ENCODE data around the gene PGA3. TPM values are rescaled to one million over a fixed set of nuclear protein-coding genes. Genes with fewer than 3 reads are reported as not detected.
"Not testable (repeated sequence)": the region's sequence is repeated elsewhere in the genome, so short reads cannot be mapped to it uniquely, and the experiment has no call there.

Gene PGA3
- total RNA-seq = not detected

DNA sequence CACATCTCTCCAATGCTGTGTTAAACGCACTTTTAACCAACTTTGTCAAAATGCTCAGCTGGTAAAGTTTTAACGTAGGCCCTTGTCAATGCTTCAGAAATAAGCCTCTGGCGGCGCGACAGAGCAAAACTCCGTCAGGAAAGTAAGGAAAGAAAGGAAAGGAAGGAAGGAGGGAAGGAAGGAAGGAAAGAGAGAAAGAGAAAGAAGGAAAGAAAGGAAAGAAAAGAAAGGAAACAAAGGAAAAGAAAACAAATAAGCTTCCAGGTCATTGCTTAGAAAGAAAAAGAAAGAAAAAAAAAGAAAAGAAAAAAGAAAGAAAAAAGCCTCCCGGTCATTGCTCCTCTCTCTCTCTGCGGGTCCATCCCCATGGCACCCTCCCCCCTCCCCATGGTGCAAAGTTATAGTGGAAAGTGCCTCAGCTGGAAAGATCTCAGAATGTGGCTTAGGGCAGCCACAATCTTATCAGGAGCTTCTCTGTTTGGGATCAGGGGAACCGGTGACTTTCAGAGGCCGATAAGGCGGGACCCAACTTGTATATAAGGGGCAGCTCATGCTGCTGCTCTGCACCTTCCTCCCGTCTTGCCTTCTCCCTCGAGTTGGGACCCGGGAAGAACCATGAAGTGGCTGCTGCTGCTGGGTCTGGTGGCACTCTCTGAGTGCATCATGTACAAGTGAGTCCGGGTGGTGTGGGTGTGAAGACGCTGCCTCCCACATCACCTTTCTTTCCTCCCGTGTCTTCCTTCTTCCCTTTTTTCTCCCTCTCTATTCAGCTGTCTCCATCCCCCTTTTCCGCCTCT, at the start of gene PGA3:
Gene PGA3, plus strand, starts transcription at position 566 of the 797 bp plus-strand sequence. Its CDS starts 50 bp downstream, at position 616.
- peaks cover 12% of the 10 kb centered on the region for H3K27me3 Mint-ChIP-seq
- peak within 1 kb of the TSS; percentile 6 for H3K27ac Mint-ChIP-seq
- H3K36me3 Mint-ChIP-seq (ENCODE audit: low read depth); ATAC-seq; intact Hi-C loops (cut with DNase I, micrococcal nuclease); H3K4me3 Mint-ChIP-seq; H3K9me3 Mint-ChIP-seq (ENCODE audit: low read depth); DNase-seq; CTCF ChIA-PET; POLR2A ChIA-PET; H3K4me1 Mint-ChIP-seq: not testable (repeated sequence)

DNA sequence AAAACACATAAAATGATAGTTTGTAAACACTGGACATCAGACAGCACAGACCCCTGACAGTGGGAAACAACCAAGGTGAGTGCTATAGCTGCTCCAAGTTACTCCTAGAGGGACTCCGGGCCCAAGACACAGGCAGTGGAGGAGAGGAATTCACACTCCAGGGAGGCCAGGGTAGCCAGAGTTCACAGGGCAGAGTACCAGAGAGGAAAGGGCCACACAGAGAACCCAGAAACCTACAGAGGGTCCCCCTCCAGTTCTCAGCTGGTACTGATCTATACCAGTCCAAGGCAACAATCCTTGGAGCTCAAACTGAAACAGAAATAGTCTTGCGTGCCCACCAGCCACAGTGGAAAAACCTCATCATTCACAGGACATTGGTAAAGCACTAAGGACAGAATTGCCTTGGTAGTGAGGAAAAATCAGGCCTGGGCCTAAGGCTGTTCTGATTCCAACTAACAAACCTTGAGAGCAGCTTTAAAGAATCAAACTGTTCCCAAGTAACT, 49.7 kb upstream of the PGA3 start:
- intact Hi-C loops (cut with DNase I, micrococcal nuclease) = no loop called here
- no peak for DNase-seq
- Mint-ChIP-seq H3K4me1 (peaks cover 14% of the 10 kb centered on the region), H3K27me3 (no peaks in the 10 kb centered on the region), H3K4me3 (no peak overlapping the region), H3K9me3 (ENCODE audit: low read depth) (peaks cover 18% of the 10 kb centered on the region), H3K36me3 (ENCODE audit: low read depth) (peaks cover 41% of the 10 kb centered on the region), H3K27ac (no peak overlapping the region)
- ChIA-PET CTCF (interaction anchor here (1.0 to 1.2 kb wide), 2 partner anchors 10 to 254 kb away, joined by 4 read pairs; no protein-coding TSS in a partner anchor), POLR2A (no interaction called here)
- no peak for ATAC-seq

DNA sequence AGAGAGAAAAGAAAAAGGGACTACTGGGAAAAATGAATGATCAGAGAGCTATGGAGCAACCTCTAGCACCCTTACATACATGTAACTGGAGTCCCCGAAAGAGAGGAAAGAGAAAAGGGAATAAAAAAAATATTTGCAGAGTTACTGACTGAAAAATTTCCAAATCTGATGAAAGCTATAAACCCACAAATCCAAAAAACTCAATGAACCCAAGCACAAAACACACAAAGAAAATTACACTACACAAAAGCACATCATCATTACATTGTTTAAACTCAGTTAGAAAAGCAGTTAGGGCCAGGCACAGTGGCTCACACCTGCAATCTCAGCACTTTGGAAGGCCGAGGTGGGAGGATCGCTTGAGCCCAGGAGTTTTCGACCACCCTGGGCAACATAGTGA, 48.8 kb upstream of the PGA3 start:
- H3K27me3 Mint-ChIP-seq = no peaks in the 10 kb centered on the region
- no peak for DNase-seq
- peaks cover 22% of the 10 kb centered on the region for H3K4me1 Mint-ChIP-seq
- no peak overlapping the region for H3K4me3 Mint-ChIP-seq
- peaks cover 41% of the 10 kb centered on the region for H3K36me3 Mint-ChIP-seq (ENCODE audit: low read depth)
- no peak overlapping the region for H3K27ac Mint-ChIP-seq
- intact Hi-C loops (cut with DNase I, micrococcal nuclease) = no loop called here
- H3K9me3 Mint-ChIP-seq (ENCODE audit: low read depth) = peaks cover 18% of the 10 kb centered on the region
- ChIA-PET POLR2A (no interaction called here), CTCF (interaction anchor here (0.6 to 0.7 kb wide), 2 partner anchors 318 to 359 kb away, joined by 3 read pairs; no protein-coding TSS in a partner anchor)
- no peak for ATAC-seq

DNA sequence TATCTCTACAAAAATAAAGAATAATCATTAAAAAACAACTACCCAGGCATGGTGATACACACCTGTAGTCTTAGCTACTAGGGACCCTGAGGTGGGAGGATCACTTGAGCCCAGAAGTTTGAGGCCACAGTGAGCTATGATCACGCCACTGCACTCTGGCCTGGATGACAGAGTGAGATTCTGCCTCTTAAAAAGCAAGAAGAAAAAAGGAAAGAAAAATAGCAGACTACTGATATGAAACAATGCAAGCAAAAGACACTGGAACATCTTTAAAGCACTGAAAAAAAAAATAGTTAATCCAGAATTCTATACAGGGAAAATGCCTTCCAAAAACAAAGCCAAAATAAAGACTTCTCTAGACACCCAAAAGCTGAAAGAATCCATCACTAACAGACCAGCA, 48.0 kb upstream of the PGA3 start:
- Mint-ChIP-seq H3K4me3 (no peak overlapping the region), H3K27ac (no peak overlapping the region), H3K36me3 (ENCODE audit: low read depth) (peaks cover 41% of the 10 kb centered on the region), H3K27me3 (no peaks in the 10 kb centered on the region), H3K9me3 (ENCODE audit: low read depth) (peaks cover 18% of the 10 kb centered on the region), H3K4me1 (peaks cover 26% of the 10 kb centered on the region)
- ChIA-PET CTCF (interaction anchor here (0.6 to 0.8 kb wide), 3 partner anchors 32 to 360 kb away, joined by 3 read pairs; no protein-coding TSS in a partner anchor), POLR2A (no interaction called here)
- intact Hi-C loops (cut with DNase I, micrococcal nuclease) = no loop called here
- no peak for ATAC-seq
- DNase-seq = no peak

DNA sequence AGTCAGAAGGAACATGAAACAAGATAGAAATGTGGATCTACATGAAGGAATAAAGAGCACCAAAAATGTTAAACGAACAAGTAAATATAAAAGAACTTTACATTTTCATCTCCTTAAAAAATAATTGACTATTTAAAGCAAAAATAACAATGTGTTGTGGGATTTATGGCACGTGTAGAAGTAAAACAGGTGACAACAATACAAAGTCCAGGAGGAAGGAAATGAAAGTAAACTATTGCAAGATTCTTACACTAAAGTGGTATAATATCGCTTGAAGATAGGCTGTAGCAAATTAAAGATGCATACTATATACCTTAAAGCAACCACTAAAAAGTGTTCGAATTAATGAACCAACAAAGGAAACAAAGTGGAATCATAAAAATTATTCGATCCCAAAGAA, 47.6 kb upstream of the PGA3 start:
- DNase-seq = no peak
- peaks cover 30% of the 10 kb centered on the region for H3K4me1 Mint-ChIP-seq
- ChIA-PET CTCF (interaction anchor here (0.8 kb wide), 1 partner anchor 31 kb away, joined by 3 read pairs; no protein-coding TSS in a partner anchor), POLR2A (no interaction called here)
- peaks cover 18% of the 10 kb centered on the region for H3K9me3 Mint-ChIP-seq (ENCODE audit: low read depth)
- intact Hi-C loops (cut with DNase I, micrococcal nuclease) = no loop called here
- no peak for ATAC-seq
- peaks cover 41% of the 10 kb centered on the region for H3K36me3 Mint-ChIP-seq (ENCODE audit: low read depth)
- no peaks in the 10 kb centered on the region for H3K27me3 Mint-ChIP-seq
- H3K4me3 Mint-ChIP-seq = no peak overlapping the region
- no peak overlapping the region for H3K27ac Mint-ChIP-seq

DNA sequence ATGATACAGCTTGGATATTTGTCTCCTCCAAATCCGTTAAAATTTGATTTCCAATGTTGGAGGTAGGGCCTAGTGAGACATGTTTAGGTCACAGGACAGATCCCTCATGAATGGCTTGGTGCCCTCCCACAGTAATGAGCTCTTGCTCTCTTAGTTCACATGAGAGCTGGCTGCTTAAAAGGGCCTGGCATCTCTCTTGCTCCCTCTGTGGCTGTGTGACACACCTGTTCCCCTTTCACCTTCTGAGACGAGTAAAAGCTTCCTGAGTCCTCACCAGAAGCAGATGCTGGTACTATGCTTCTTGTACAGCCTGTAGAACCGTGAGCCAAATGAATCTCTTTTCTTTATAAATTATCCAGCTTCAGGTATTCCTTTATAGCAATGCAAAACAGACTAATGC, 45.6 kb upstream of the PGA3 start:
- Mint-ChIP-seq H3K9me3 (ENCODE audit: low read depth) (peaks cover 18% of the 10 kb centered on the region), H3K27ac (no peak overlapping the region), H3K4me1 (peaks cover 42% of the 10 kb centered on the region), H3K4me3 (no peak overlapping the region), H3K27me3 (no peaks in the 10 kb centered on the region), H3K36me3 (ENCODE audit: low read depth) (peaks cover 41% of the 10 kb centered on the region)
- ChIA-PET CTCF (interaction anchor here (0.6 to 1.5 kb wide), 4 partner anchors 8 to 77 kb away, joined by 3 to 5 read pairs (median 4); no protein-coding TSS in a partner anchor), POLR2A (no interaction called here)
- ATAC-seq (no peak), DNase-seq (no peak)
- intact Hi-C loops (cut with DNase I, micrococcal nuclease) = no loop called here

DNA sequence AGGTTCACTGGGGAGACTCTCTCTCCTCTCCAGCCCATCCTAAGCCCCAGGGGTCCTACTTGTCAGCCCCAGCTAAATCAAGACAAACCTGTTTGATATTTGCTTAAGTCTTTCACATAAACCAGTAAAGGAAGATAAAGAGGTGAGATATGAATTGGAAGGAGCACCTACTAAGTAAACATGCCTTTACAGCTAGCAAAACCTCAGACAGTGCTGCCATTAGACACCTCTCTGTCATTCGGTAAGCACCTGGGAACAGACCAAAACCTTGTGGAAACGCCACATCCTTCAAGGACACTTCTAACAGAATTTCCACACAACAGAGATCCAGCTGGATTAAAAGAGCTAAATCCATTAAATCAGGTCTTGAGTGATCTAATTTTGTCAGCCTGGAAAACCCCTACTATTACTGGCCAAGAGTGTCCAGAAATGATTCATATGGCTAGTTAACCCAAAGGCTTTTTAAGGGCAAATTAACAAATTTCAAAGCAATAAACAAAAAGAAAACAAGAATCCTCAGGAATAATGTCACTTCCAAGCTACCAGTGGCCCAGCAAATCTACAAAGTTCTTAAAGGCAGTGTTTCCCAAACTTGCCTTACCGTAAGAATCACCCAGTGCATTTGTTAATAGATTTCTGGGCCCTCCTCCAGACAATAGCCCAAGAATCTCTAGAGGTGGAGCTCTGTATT, 44.5 kb upstream of the PGA3 start:
- Mint-ChIP-seq H3K4me3 (peak overlapping the region; percentile 1), H3K27ac (peak overlapping the region; percentile 68), H3K36me3 (ENCODE audit: low read depth) (peaks cover 41% of the 10 kb centered on the region), H3K4me1 (peaks cover 50% of the 10 kb centered on the region), H3K9me3 (ENCODE audit: low read depth) (peaks cover 18% of the 10 kb centered on the region), H3K27me3 (no peaks in the 10 kb centered on the region)
- ATAC-seq (no peak), DNase-seq (no peak)
- intact Hi-C loops (cut with DNase I, micrococcal nuclease) = no loop called here
- ChIA-PET CTCF (interaction anchor here (0.7 to 1.5 kb wide), 4 partner anchors 9 to 46 kb away, joined by 3 to 4 read pairs (median 3); no protein-coding TSS in a partner anchor), POLR2A (interaction anchor here (0.7 kb wide), 1 partner anchor 175 kb away, joined by 3 read pairs; no protein-coding TSS in a partner anchor)

DNA sequence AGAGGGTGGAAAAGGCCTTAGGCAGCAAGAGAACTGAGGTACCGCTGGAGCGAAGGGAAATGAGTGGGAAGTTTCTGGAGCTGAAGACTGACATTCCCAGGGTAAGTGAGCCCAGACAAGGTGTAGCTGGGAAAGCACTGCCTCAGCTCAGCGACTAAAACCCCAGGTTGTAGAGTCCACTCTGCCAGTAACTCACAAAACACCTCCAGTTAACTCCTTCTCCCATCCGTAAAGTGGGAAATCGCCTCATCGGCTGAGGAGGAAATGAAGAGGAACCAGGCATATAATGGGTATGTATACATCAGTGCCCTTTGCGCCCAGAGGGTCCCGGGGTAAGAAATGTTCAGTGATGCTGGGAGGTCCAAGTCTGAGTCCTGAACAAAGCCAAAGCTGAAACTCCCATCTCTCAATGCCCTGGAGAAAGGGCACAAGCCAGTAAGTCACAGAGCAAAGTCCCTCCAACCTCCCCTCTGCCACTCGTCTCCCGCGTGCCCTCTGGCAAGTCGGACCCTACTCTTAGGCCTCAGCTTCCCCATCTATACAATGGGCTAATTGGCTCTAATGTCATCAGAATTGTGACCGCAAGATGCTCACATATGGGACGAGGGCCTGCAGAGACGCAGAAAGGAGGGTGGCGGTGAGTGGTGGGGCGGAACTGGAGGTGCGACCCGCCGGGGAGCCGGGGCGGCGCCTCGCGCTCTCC, 42.7 kb upstream of the PGA3 start:
- DNase-seq (no peak), ATAC-seq (no peak)
- intact Hi-C loops (cut with DNase I, micrococcal nuclease) = loop anchor here (1.0 to 10.0 kb wide), 19 partner anchors 27 to 1546 kb away; partner anchors contain the start of genes PRPF19 (in 2 of the 2), CCDC86 (in 1 of the 2), CPSF7 (in 1 of the 2) and DDB1 (in 1 of the 2)
- POLR2A ChIA-PET = no interaction called here
- Mint-ChIP-seq H3K4me1 (peaks cover 62% of the 10 kb centered on the region), H3K9me3 (ENCODE audit: low read depth) (peaks cover 6% of the 10 kb centered on the region), H3K36me3 (ENCODE audit: low read depth) (peaks cover 24% of the 10 kb centered on the region), H3K4me3 (peak overlapping the region; percentile 91), H3K27me3 (no peaks in the 10 kb centered on the region), H3K27ac (peak overlapping the region; percentile 83)
- CTCF ChIA-PET = interaction anchor here (0.8 to 2.0 kb wide), 3 partner anchors 28 to 329 kb away, joined by 3 to 8 read pairs (median 3); no protein-coding TSS in a partner anchor

DNA sequence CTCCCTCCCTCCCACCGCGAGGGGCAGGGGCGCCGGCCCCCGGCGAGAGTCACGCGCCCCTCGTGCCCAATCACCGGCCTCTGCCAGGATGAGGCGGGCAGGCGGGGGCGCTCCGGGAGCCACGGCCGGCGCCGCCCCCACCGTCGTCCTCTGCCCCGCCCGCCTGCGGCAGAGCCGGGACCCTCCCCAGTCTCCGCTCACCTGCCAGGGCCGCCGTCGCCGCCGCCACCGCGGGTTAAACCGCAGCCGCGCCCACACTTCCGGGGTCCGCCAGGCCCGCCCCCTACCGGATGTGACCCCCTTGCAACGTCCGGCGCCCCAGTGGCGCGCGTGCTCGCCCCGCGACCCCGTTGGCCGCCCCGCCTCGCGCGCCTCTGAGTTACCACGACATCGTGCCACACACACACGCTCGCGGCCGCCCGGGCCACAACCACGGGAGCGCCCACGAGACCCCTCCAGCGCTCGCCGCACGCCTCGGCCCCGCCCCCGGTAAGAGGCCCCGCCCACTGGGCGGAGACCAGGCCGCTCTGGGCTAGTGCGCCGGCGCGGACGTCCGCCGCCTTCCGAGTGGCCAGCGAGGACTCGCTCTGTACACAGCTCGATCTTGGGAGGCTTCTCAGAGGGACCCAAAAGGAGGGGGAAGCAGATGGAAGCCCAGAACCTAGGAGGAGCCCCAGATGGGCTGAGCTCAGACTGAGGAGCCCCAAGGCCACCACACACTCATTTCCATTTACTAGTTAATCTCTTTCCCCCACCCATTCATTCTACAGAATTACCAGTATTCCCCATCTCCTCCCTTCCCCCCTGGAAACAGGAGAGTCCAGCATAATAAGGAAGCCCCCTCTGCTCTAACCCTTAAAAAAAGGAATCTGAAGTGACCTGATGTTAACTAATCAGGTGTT, 41.9 kb upstream of the PGA3 start, which contains the start of gene VPS37C:
Gene VPS37C, minus strand, starts transcription at position 237 of the 902 bp plus-strand sequence. CDS start 22,597 bp downstream, outside the sequence.
- peaks cover 3% of the 10 kb centered on the region for H3K9me3 Mint-ChIP-seq (ENCODE audit: low read depth)
- H3K27me3 Mint-ChIP-seq = no peaks in the 10 kb centered on the region
- peaks cover 62% of the 10 kb centered on the region for H3K4me1 Mint-ChIP-seq
- peak within 1 kb of the TSS; percentile 95 for H3K27ac Mint-ChIP-seq
- H3K4me3 Mint-ChIP-seq = peak within 1 kb of the TSS; percentile 91
- CTCF ChIA-PET = interaction anchor here (0.6 to 2.0 kb wide), 4 partner anchors 16 to 138 kb away, joined by 3 to 8 read pairs (median 4); no protein-coding TSS in a partner anchor
- DNase-seq = peak; percentile 96
- ATAC-seq = peak; percentile 81
- peaks cover 17% of the 10 kb centered on the region for H3K36me3 Mint-ChIP-seq (ENCODE audit: low read depth)
- POLR2A ChIA-PET = interaction anchor here (0.7 kb wide), 1 partner anchor 175 kb away, joined by 3 read pairs; no protein-coding TSS in a partner anchor
- intact Hi-C loops (cut with DNase I, micrococcal nuclease) = loop anchor here (1.0 to 10.0 kb wide), 19 partner anchors 26 to 1547 kb away; partner anchors contain the start of genes PRPF19 (in 2 of the 2), CCDC86 (in 1 of the 2), CPSF7 (in 1 of the 2) and DDB1 (in 1 of the 2)
